Neutrophil (primary cell): Measurements from ENCODE around the gene LAPTM5.
"Not testable (repeated sequence)": the region's sequence is repeated elsewhere in the genome, so short reads cannot be mapped to it uniquely, and the experiment has no call there.

Experiments
- H3K27ac ChIP-seq: fragments of 200-600 bp; sonication (generic); 2 replicates; pipeline ENCODE4 v1.5.1; 2016; ENCODE audit warnings: mild to moderate bottlenecking, moderate library complexity
- H3K27me3 ChIP-seq: fragments of 200-600 bp; sonication (generic); 2 replicates; pipeline ENCODE4 v1.6.0; 2016; ENCODE audit warnings: mild to moderate bottlenecking
- H3K36me3 ChIP-seq: fragments of 200-600 bp; sonication (generic); 2 replicates; pipeline ENCODE4 v1.5.1; 2017
- H3K4me1 ChIP-seq, 2 experiments: fragments of 200-600 bp in 1 of 2; sonication (generic) in 1 of 2; 1 replicate in 1 of 2; 2 replicates in 1 of 2; pipeline versions ENCODE4 v1.5.1 to v1.6.1; 2013 to 2016; ENCODE audit warnings: low read depth in 1 of 2, low read length in 1 of 2, mild to moderate bottlenecking in 1 of 2, moderate library complexity in 1 of 2; ENCODE audit not compliant: control insufficient read depth in 1 of 2, insufficient read depth in 1 of 2
- H3K4me3 ChIP-seq, 2 experiments: fragments of 200-600 bp in 1 of 2; sonication (generic) in 1 of 2; 1 replicate in 1 of 2; 2 replicates in 1 of 2; pipeline ENCODE4 v1.5.1; 2013 to 2016; ENCODE audit warnings: low read depth in 1 of 2, low read length in 1 of 2, mild to moderate bottlenecking in 1 of 2, moderate library complexity in 1 of 2
- H3K9me3 ChIP-seq: fragments of 200-600 bp; sonication (generic); 2 replicates; pipeline ENCODE4 v1.5.1; 2016
- TF ChIP-seq, protein P1 (sequence below): fragments of 200-600 bp; sonication (generic); IDR thresholded peaks from 2 replicates; pipeline ENCODE4 v1.5.1; 2016; ENCODE audit warnings: antibody characterized with exemption

Gene LAPTM5

DNA sequence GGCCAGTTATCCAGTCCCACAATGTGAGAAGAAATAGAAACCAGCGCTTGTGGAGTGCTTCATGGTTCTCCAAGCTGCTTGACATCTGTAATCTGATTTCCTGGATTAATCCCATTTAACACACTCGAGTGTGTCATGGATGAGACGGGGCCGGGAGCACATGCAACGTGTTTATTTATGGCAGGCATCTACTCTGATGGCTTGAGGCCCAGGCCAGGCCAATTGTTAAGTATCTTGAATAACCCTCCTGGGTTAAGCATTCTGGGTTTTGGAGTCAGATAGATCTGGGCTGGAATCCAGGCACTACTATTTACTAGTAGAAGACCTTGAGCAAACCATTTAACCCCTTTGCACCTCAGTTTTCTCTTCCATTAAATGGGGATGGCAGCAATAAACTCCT is 37.5 kb upstream of the LAPTM5 start:
- peaks cover 27% of the 10 kb centered on the region for H3K27me3 ChIP-seq
- H3K27ac ChIP-seq, result no peak overlapping the region
- H3K4me3 ChIP-seq, result no peak overlapping the region
- H3K9me3 ChIP-seq, result no peaks in the 10 kb centered on the region
- no peaks in the 10 kb centered on the region for H3K4me1 ChIP-seq
- TF ChIP-seq, protein P1, sequence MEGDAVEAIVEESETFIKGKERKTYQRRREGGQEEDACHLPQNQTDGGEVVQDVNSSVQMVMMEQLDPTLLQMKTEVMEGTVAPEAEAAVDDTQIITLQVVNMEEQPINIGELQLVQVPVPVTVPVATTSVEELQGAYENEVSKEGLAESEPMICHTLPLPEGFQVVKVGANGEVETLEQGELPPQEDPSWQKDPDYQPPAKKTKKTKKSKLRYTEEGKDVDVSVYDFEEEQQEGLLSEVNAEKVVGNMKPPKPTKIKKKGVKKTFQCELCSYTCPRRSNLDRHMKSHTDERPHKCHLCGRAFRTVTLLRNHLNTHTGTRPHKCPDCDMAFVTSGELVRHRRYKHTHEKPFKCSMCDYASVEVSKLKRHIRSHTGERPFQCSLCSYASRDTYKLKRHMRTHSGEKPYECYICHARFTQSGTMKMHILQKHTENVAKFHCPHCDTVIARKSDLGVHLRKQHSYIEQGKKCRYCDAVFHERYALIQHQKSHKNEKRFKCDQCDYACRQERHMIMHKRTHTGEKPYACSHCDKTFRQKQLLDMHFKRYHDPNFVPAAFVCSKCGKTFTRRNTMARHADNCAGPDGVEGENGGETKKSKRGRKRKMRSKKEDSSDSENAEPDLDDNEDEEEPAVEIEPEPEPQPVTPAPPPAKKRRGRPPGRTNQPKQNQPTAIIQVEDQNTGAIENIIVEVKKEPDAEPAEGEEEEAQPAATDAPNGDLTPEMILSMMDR, result no peak
- H3K36me3 ChIP-seq, result no peaks in the 10 kb centered on the region

- no peaks in the 10 kb centered on the region for H3K9me3 ChIP-seq
- H3K36me3 ChIP-seq, result no peaks in the 10 kb centered on the region
- no peak overlapping the region for H3K4me3 ChIP-seq
- H3K4me1 ChIP-seq, result no peaks in the 10 kb centered on the region
- no peak overlapping the region for H3K27ac ChIP-seq
- TF ChIP-seq, protein P1, result no peak
- H3K27me3 ChIP-seq, result peaks cover 35% of the 10 kb centered on the region
Observed at GRCh38 chr1:30794260-30794659, 36.7 kb upstream of the LAPTM5 start.

DNA sequence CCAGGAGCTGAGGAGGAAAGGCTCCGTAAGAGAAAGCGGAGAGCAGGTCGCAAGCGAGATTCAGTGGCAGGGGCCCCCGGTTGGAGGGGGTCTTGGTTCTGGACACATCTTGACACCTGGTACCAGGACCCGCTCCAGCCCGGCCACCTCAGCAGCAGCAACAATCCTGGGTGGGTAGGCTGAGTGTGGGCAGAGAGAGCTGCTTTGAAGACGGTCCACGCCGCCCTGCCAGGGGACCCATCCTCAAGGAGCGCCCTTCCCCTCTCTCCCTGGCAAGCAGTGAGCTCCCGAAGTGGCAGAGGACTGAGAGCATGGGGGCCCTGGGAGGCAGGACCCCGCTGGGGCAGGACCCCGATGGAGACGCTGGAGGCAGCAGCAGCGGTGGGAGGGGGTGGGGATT is 35.6 kb upstream of the LAPTM5 start:
- peaks cover 45% of the 10 kb centered on the region for H3K27me3 ChIP-seq
- TF ChIP-seq, protein P1, result no peak
- H3K27ac ChIP-seq, result no peak overlapping the region
- no peaks in the 10 kb centered on the region for H3K4me1 ChIP-seq
- H3K36me3 ChIP-seq, result no peaks in the 10 kb centered on the region
- H3K4me3 ChIP-seq, result no peak overlapping the region
- H3K9me3 ChIP-seq, result no peaks in the 10 kb centered on the region

- H3K36me3 ChIP-seq, result no peaks in the 10 kb centered on the region
- no peaks in the 10 kb centered on the region for H3K4me1 ChIP-seq
- no peak overlapping the region for H3K27ac ChIP-seq
- H3K9me3 ChIP-seq, result no peaks in the 10 kb centered on the region
- peaks cover 46% of the 10 kb centered on the region for H3K27me3 ChIP-seq
- TF ChIP-seq, protein P1, result no peak
- no peak overlapping the region for H3K4me3 ChIP-seq
Observed at GRCh38 chr1:30791868-30792267, 34.3 kb upstream of the LAPTM5 start.

DNA sequence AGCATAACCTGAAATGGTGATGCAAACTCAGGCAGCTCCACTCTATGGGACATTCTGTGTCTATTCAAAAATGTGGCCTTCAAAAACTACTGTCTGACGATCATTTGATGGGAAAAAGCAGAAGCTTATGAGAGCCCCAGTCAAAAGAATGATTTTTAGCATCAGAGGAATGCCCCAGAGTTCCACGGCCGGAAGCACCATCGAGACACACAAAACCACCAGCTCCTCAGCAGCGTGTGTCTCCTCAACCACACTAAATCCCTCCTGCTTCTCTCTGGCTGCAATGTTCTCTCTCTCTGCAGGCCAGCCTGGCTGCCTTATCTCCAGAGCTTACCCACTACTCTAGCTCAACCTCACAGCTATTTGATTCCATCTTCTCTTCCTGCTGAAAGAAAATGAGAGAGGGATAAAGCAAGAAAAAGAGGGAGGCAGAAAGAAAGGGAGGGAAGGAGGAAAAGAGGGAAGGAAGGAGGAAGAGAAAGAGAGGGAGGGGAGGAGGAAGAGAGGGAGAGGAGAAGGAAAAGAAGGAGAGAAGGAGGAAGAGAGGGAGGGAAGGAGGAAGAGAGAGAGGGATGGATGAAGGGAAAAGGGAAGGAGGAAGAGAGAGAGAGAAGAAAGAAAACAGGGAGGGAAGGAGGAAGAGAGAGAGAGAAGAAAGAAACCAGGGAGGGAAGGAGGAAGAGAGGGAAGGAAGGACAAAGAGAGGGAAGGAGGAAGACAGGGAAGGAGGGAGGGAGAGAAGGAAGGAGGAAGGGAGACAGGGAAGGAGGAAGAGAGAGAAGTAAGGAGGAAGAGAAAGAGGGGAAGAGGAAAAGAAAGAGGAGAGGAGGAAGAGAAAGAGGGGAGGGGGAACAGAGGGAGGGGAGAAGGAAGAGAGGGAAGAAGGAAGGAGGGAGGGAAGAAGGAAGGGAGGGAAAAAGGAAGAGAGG is 33.5 kb upstream of the LAPTM5 start:
- TF ChIP-seq, protein P1, result no peak
- Histone ChIP-seq H3K4me1 (no peaks in the 10 kb centered on the region), H3K27me3 (peaks cover 46% of the 10 kb centered on the region), H3K4me3 (no peak overlapping the region), H3K9me3 (no peaks in the 10 kb centered on the region), H3K36me3 (no peaks in the 10 kb centered on the region), H3K27ac (no peak overlapping the region)

DNA sequence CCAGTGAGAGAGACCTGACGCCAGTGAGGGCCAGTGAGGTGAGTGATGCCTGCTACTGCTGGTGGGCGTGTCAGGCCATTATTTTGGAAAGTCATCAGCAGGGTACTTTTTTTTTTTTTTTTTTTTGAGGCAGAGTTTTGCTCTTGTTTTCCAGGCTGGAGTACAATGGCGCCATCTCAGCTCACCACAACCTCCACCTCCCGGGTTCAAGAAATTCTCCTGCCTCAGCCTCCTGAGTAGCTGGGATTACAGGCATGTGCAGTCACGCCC is 32.6 kb upstream of the LAPTM5 start:
- not testable (repeated sequence) for H3K36me3 ChIP-seq, H3K27ac ChIP-seq, H3K4me3 ChIP-seq, H3K4me1 ChIP-seq, H3K9me3 ChIP-seq
- H3K27me3 ChIP-seq, result peaks cover 46% of the 10 kb centered on the region
